Nephron (organoid): ENCODE measurements around the gene IL19.

Experiments used
- H3K27ac Mint-ChIP-seq, 3 experiments: 2 replicates each; pipeline ENCODE4 v1.8.0; 2020; ENCODE audit warnings: mixed read lengths in 3 of 3, mild to moderate bottlenecking in 2 of 3, moderate library complexity in 1 of 3
- H3K27me3 Mint-ChIP-seq: 2 replicates; pipeline ENCODE4 v1.8.0; 2021; ENCODE audit warnings: low read depth, mild to moderate bottlenecking, moderate library complexity, mixed read lengths
- H3K36me3 Mint-ChIP-seq: 2 replicates; pipeline ENCODE4 v1.8.0; 2020; ENCODE audit warnings: low read depth, mixed read lengths
- H3K4me1 Mint-ChIP-seq: 2 replicates; pipeline ENCODE4 v1.8.0; 2020; ENCODE audit warnings: mixed read lengths
- H3K4me3 Mint-ChIP-seq, 3 experiments: 2 replicates each; pipeline ENCODE4 v1.8.0; 2020; ENCODE audit warnings: mild to moderate bottlenecking in 3 of 3, mixed read lengths in 3 of 3, moderate library complexity in 2 of 3
- H3K9me3 Mint-ChIP-seq: 2 replicates; pipeline ENCODE4 v1.8.0; 2020; ENCODE audit warnings: mixed read lengths
- TF ChIP-seq, protein P1 (sequence below), 3 experiments: fragments of 200-600 bp; sonication (generic); IDR thresholded peaks; one replicate each; pipeline ENCODE4 v1.5.0; 2021; ENCODE audit warnings: antibody characterized with exemption in 3 of 3; ENCODE audit not compliant: unreplicated experiment in 3 of 3

Gene IL19

GRCh38 chr1:206788487-206789050 lies 18.0 kb downstream of the IL19 start:
- Mint-ChIP-seq H3K36me3 (no peaks in the 10 kb centered on the region), H3K4me3 (no peak overlapping the region), H3K27me3 (peaks cover 4% of the 10 kb centered on the region), H3K27ac (no peak overlapping the region), H3K9me3 (no peaks in the 10 kb centered on the region), H3K4me1 (no peaks in the 10 kb centered on the region)
- TF ChIP-seq, protein P1, sequence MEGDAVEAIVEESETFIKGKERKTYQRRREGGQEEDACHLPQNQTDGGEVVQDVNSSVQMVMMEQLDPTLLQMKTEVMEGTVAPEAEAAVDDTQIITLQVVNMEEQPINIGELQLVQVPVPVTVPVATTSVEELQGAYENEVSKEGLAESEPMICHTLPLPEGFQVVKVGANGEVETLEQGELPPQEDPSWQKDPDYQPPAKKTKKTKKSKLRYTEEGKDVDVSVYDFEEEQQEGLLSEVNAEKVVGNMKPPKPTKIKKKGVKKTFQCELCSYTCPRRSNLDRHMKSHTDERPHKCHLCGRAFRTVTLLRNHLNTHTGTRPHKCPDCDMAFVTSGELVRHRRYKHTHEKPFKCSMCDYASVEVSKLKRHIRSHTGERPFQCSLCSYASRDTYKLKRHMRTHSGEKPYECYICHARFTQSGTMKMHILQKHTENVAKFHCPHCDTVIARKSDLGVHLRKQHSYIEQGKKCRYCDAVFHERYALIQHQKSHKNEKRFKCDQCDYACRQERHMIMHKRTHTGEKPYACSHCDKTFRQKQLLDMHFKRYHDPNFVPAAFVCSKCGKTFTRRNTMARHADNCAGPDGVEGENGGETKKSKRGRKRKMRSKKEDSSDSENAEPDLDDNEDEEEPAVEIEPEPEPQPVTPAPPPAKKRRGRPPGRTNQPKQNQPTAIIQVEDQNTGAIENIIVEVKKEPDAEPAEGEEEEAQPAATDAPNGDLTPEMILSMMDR (IDR thresholded peaks at IDR 0.05; ENCODE audit: unreplicated experiment in 3 of 3): no peak

DNA sequence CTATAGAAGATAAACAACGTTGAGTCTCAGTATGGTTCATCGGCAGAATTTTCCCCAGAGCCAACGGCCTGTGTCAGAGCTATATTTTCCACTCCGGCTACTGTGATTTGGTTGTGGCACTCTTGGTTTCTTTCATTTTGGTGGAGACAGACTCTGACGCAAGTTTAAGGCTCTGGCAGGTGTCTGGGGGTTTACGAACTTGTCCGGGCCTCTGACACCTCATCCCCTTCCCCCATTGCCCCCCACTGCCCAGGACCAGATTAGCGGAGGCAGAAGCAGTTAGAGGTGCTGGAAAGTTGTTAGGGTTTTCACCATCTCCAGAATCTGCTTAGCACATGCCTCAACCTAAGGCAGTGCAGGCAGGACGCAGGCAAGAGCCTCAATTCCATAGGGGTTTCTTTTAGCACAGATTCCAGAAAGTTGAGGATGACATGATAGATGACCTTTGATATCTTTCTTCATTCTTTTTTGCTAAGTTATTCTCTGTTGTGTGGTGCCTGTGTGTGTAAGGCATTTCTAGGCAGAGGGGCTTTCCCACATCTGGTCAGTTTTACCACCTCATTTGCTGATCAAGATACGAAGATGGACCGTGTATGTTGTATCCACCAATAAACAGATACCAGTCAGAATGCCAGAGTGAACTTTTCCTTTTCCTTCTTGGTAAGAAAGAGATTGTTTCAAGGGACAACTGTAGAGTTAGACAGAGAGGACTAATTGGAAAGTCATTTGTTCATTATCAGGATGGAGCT lies 20.1 kb downstream of the IL19 start:
- Mint-ChIP-seq H3K27ac (no peak overlapping the region), H3K4me1 (no peaks in the 10 kb centered on the region), H3K4me3 (no peak overlapping the region), H3K36me3 (no peaks in the 10 kb centered on the region), H3K27me3 (peaks cover 8% of the 10 kb centered on the region), H3K9me3 (no peaks in the 10 kb centered on the region)
- TF ChIP-seq, protein P1 (IDR thresholded peaks at IDR 0.05; ENCODE audit: unreplicated experiment in 3 of 3): no peak

DNA sequence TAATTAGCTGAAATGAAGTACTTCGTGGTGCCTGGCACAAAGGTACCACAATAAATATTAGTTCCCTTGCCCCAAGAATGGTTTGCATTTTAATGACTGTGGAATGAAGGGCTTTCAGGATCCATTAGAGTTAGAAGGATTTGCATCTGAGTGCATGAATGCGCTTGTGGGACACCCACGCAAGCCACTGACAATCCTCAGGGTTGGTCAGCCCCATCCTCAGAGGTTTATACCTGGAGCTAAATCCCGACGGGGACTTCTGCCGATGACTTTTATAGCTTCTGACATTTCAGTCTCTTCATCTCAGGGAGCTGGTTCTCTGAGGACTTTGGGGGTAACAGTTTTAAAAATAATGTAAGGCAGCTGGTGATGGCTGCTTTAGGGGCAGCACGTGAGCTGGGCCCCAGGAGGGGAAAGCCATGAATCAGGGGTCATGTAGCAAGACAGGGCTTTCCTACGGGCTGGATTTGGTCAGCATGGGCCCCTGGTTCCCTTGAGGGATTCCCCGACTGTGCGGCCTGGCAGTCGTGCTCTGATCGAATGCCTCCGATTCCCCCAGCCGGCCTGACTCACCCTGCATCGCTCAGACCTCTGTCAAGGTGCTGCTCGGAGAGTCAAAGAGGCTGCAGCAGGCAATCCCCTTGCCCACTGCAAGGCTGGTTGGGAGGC lies 22.5 kb downstream of the IL19 start:
- Mint-ChIP-seq H3K9me3 (no peaks in the 10 kb centered on the region), H3K4me1 (no peaks in the 10 kb centered on the region), H3K27ac (no peak overlapping the region), H3K4me3 (no peak overlapping the region), H3K36me3 (no peaks in the 10 kb centered on the region), H3K27me3 (peaks cover 8% of the 10 kb centered on the region)
- TF ChIP-seq, protein P1 (IDR thresholded peaks at IDR 0.05; ENCODE audit: unreplicated experiment in 3 of 3): no peak

GRCh38 chr1:206793620-206794019 lies 23.0 kb downstream of the IL19 start:
- Mint-ChIP-seq H3K4me3 (no peak overlapping the region), H3K27me3 (peaks cover 8% of the 10 kb centered on the region), H3K9me3 (no peaks in the 10 kb centered on the region), H3K4me1 (no peaks in the 10 kb centered on the region), H3K27ac (no peak overlapping the region), H3K36me3 (no peaks in the 10 kb centered on the region)
- TF ChIP-seq, protein P1 (IDR thresholded peaks at IDR 0.05; ENCODE audit: unreplicated experiment in 3 of 3): no peak

DNA sequence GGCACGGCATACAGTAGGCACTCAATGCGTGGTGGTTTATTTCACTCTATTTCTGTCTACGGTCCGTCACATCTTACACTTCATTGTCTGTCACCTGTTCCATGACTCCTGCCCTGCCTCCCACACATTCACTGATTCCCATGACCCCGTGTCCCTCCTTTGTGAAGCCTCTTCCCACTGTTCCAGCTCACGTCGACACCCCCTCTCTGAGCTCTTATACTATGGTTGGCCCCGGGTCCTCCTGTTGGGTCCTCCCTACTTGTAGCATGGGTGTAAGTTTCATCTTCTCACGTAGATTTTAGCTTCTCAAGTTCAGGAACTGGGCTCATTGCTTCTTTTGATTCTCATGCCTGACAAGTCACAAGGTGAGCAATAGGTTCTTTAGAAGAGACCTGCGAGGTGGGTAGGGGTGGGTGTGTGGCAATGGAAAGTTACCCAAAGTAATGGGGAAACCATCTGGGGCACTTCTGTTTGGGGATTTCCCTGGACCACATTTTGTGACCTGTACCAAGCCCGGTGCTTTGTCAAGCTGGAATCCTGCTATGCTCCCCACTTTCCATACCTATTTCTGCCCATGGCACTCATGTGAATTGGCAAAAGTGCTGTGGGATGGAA lies 23.8 kb downstream of the IL19 start:
- Mint-ChIP-seq H3K36me3 (no peaks in the 10 kb centered on the region), H3K9me3 (no peaks in the 10 kb centered on the region), H3K27me3 (peaks cover 4% of the 10 kb centered on the region), H3K4me3 (no peak overlapping the region), H3K4me1 (no peaks in the 10 kb centered on the region), H3K27ac (no peak overlapping the region)
- TF ChIP-seq, protein P1 (IDR thresholded peaks at IDR 0.05; ENCODE audit: unreplicated experiment in 3 of 3): no peak
